GM12864 (cell line): ENCODE results near the gene WDPCP.

ENCODE experiments used
- DNase-seq: peaks from one replicate; pipeline ENCODE4 v3.0.0-alpha.2; 2011; ENCODE audit warnings: low read depth
- H3K4me3 ChIP-seq: 2 replicates; pipeline ENCODE4 v1.5.1; 2011; ENCODE audit warnings: mild to moderate bottlenecking, low read depth, low read length, control low read depth
- CTCF ChIP-seq: IDR thresholded peaks from 2 replicates; pipeline ENCODE4 v1.5.1; 2011; ENCODE audit warnings: low read depth, mild to moderate bottlenecking, moderate library complexity, low read length, control low read depth, inconsistent platforms; ENCODE audit errors: missing control alignments

The WDPCP gene

GRCh38 chr2:63104482-63104881, 483.8 kb downstream of the WDPCP start:
- no peak overlapping the region for H3K4me3 ChIP-seq
- no peak for DNase-seq
- no peak for TF ChIP-seq CTCF

- H3K4me3 ChIP-seq, result no peak overlapping the region
- no peak for DNase-seq
- TF ChIP-seq CTCF, result no peak
Observed at GRCh38 chr2:63101954-63102353, 486.3 kb downstream of the WDPCP start.

GRCh38 chr2:63099032-63099431, 489.2 kb downstream of the WDPCP start:
- no peak for DNase-seq
- TF ChIP-seq CTCF, result no peak
- H3K4me3 ChIP-seq, result no peak overlapping the region

GRCh38 chr2:63096491-63096890, 491.8 kb downstream of the WDPCP start:
- H3K4me3 ChIP-seq, result no peak overlapping the region
- TF ChIP-seq CTCF, result no peak
- no peak for DNase-seq

GRCh38 chr2:63093502-63093901, 494.8 kb downstream of the WDPCP start:
- no peak overlapping the region for H3K4me3 ChIP-seq
- TF ChIP-seq CTCF, result no peak
- DNase-seq, result no peak

GRCh38 chr2:63092857-63093256, 495.4 kb downstream of the WDPCP start:
- no peak for TF ChIP-seq CTCF
- DNase-seq, result no peak

GRCh38 chr2:63092401-63092800, 495.9 kb downstream of the WDPCP start:
- H3K4me3 ChIP-seq, result no peak overlapping the region
- TF ChIP-seq CTCF, result no peak
- DNase-seq, result no peak

More at GRCh38 chr2:63092857-63093256, 495.4 kb downstream of the WDPCP start:
- H3K4me3 ChIP-seq, result no peak overlapping the region
